MCF 10A (cell line): Measurements from ENCODE around the gene ECE1. TPM values are rescaled to one million over a fixed set of nuclear protein-coding genes. Genes with fewer than 3 reads are reported as not detected.
A peak's percentile ranks its signal among the peaks of the same experiment; 100 is the strongest.

Experiments
- BruUV-seq: library from RNA; stranded (reverse); fragments of 400-500 nt; replicated peaks from 2 replicates; lab custom pipeline; 2021; lab: Mats Ljungman, UMichigan
- CTCF ChIA-PET: fragments of 300-600 bp; sonication (Branson Sonifier 250); formaldehyde crosslinking; extraction: SDS; loops from one replicate; lab custom pipeline; 2021; ENCODE audit warnings: antibody characterized with exemption, inconsistent platforms; lab: Yijun Ruan, JAX
- POLR2A ChIA-PET: fragments of 300-600, 350-650 bp; sonication (Branson Sonifier 250); formaldehyde crosslinking; extraction: SDS; loops from one replicate; lab custom pipeline; 2020; ENCODE audit warnings: antibody characterized with exemption, inconsistent platforms; lab: Yijun Ruan, JAX
- DNase-seq: peaks from one replicate; pipeline ENCODE4 v3.0.0-alpha.2; 2018; ENCODE audit not compliant: unreplicated experiment
- H3K27ac Mint-ChIP-seq: one replicate; pipeline ENCODE4 v1.8.0; 2022; ENCODE audit warnings: mild to moderate bottlenecking, low read depth, mixed read lengths; ENCODE audit not compliant: unreplicated experiment
- H3K27me3 Mint-ChIP-seq: one replicate; pipeline ENCODE4 v1.8.0; 2022; ENCODE audit warnings: mixed read lengths; ENCODE audit not compliant: insufficient read depth, unreplicated experiment
- H3K36me3 Mint-ChIP-seq: one replicate; pipeline ENCODE4 v1.8.0; 2022; ENCODE audit warnings: mild to moderate bottlenecking, moderate library complexity, mixed read lengths; ENCODE audit not compliant: insufficient read depth, unreplicated experiment
- H3K4me1 Mint-ChIP-seq: one replicate; pipeline ENCODE4 v1.8.0; 2022; ENCODE audit warnings: mixed read lengths; ENCODE audit not compliant: insufficient read depth, unreplicated experiment
- H3K4me3 Mint-ChIP-seq: one replicate; pipeline ENCODE4 v1.8.0; 2022; ENCODE audit warnings: mild to moderate bottlenecking, moderate library complexity, mixed read lengths; ENCODE audit not compliant: unreplicated experiment
- H3K9me3 Mint-ChIP-seq: one replicate; pipeline ENCODE4 v1.8.0; 2022; ENCODE audit warnings: mixed read lengths; ENCODE audit not compliant: unreplicated experiment
- intact Hi-C: fragments of 100-400 bp; cut with micrococcal nuclease; formaldehyde crosslinking; loops from 2 replicates; pipeline ENCODE4 v1.14.1; 2022
- total RNA-seq: library from RNA; stranded (reverse); gene quantifications from 2 replicates; pipeline ENCODE4 v1.2.3, GENCODE V29; 2022
- TF ChIP-seq, protein P1 (sequence below): fragments of 200-600 bp; IDR thresholded peaks from one replicate; pipeline ENCODE4 v1.8.0; 2022; ENCODE audit warnings: antibody characterized with exemption, mild to moderate bottlenecking; ENCODE audit not compliant: unreplicated experiment

ECE1 gene
- total RNA-seq, 1 experiment from 2014 or later = 40.0 TPM

DNA sequence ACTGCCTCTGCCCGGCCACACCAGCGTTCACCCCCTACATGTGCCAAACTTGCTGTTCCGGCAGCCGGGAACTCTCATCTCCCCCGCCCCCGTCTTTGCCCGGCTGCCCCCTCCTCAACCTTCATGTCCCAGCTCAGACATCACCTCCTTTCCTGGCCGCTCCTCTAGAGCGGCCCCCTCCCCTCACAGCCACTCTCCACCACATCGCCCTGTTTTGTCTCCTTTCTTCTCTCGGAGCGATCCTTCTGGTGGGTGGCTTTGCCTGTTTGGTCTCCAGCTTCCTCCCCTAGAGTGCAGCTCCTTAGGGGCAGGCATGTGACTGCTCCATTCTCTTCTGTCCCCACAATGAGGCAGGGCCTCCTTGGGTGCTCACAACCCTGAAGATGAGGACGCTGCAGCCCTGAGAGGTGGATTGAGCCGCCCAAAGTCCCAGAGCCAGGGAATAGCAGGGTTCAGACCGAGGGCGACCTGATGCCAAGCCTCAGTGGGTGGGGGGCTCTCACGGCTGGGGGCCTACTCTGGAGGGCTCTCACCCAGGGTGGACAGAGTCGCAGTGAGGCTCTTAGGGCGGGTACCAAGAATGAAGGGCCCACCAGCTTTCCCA is 44.9 kb upstream of the ECE1 start:
- H3K9me3 Mint-ChIP-seq = no peaks in the 10 kb centered on the region
- no peaks in the 10 kb centered on the region for H3K27me3 Mint-ChIP-seq
- peak overlapping the region; percentile 68 for H3K4me3 Mint-ChIP-seq
- TF ChIP-seq, protein P1, sequence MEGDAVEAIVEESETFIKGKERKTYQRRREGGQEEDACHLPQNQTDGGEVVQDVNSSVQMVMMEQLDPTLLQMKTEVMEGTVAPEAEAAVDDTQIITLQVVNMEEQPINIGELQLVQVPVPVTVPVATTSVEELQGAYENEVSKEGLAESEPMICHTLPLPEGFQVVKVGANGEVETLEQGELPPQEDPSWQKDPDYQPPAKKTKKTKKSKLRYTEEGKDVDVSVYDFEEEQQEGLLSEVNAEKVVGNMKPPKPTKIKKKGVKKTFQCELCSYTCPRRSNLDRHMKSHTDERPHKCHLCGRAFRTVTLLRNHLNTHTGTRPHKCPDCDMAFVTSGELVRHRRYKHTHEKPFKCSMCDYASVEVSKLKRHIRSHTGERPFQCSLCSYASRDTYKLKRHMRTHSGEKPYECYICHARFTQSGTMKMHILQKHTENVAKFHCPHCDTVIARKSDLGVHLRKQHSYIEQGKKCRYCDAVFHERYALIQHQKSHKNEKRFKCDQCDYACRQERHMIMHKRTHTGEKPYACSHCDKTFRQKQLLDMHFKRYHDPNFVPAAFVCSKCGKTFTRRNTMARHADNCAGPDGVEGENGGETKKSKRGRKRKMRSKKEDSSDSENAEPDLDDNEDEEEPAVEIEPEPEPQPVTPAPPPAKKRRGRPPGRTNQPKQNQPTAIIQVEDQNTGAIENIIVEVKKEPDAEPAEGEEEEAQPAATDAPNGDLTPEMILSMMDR = no peak
- H3K4me1 Mint-ChIP-seq = peaks cover 40% of the 10 kb centered on the region
- H3K36me3 Mint-ChIP-seq = peaks cover 6% of the 10 kb centered on the region
- peak overlapping the region; percentile 93 for H3K27ac Mint-ChIP-seq
- ChIA-PET CTCF (interaction anchor here (0.5 to 5.6 kb wide), 16 partner anchors 10 to 1528 kb away, joined by 3 to 27 read pairs (median 4); no protein-coding TSS in a partner anchor), POLR2A (interaction anchor here (0.7 to 3.4 kb wide), 5 partner anchors 9 to 549 kb away, joined by 3 to 16 read pairs (median 4); no protein-coding TSS in a partner anchor)
- no peak for DNase-seq
- BruUV-seq = no TSS peak
- intact Hi-C loops = no loop called here

DNA sequence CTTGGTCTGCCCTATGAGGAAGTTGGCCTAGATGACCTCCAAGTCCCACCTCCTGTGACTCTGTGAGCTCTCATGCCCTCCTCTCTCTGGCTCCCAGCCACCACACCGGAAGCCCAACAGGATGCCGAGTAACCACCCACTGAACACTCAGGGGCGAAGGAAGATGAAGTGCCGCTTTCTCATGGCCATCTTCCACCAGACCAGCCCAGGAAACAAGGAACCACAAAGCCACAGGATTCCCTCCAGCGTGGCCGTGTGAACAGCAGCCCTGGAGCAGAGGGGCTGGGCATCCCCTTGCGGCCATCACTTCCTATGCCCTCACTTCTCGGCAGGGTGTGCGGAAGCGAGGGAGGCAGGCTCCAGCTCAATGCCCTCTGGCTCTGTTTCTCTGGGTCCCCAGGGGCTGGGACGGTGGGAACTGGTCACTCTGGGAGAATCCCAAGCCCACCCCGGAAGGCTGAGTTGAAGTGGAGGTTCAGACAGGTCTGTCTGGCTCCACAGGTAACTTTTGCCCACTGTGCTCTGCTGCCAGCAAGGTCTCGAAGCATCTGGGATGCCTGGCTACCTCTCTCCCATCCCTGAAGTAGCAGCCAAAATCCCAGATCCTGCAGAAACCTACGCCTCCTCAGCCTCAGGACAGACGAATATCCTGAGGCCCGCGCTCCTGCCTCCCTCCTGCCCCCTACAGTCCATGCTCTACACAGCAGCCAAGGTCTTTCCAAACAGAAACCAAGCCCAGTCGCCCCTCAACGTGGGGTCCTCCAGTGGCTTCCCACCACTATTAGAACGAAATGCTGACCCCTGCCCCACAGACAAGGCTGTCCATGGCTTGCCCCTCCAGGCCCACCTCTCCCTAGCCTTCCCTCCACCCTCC is 44.2 kb upstream of the ECE1 start:
- peaks cover 6% of the 10 kb centered on the region for H3K36me3 Mint-ChIP-seq
- TF ChIP-seq, protein P1 = peak; percentile 83
- intact Hi-C loops = loop anchor here (1.0 kb wide), 2 partner anchors 32 to 79 kb away; no protein-coding TSS in a partner anchor
- no TSS peak for BruUV-seq
- H3K9me3 Mint-ChIP-seq = no peaks in the 10 kb centered on the region
- ChIA-PET POLR2A (interaction anchor here (0.7 to 3.4 kb wide), 3 partner anchors 10 to 21 kb away, joined by 3 to 16 read pairs (median 5); no protein-coding TSS in a partner anchor), CTCF (interaction anchor here (0.6 to 5.6 kb wide), 20 partner anchors 10 to 1528 kb away, joined by 3 to 27 read pairs (median 4); no protein-coding TSS in a partner anchor)
- peak; percentile 88 for DNase-seq
- H3K4me3 Mint-ChIP-seq = peak overlapping the region; percentile 68
- peaks cover 44% of the 10 kb centered on the region for H3K4me1 Mint-ChIP-seq
- peak overlapping the region; percentile 93 for H3K27ac Mint-ChIP-seq
- H3K27me3 Mint-ChIP-seq = no peaks in the 10 kb centered on the region

DNA sequence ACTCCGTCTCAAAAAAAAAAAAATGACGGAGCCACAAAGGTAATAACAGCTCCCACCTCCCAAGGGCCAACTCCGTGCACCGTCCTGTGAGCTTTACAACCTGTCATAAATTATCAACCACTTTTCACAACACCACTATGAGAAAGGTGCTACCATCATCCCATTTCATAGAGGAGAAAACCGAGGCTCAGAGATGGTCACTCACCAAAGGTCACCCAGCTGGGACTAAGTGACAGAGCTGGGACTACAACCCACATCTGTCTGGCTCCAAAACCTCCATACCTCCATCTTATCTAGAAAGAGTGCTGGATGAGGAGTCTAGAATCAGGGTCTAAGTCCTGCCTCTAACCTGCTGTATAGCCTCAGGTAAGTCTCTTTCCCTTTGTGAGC is 43.6 kb upstream of the ECE1 start:
- no peak for DNase-seq
- intact Hi-C loops = loop anchor here (1.0 kb wide), 2 partner anchors 32 to 79 kb away; no protein-coding TSS in a partner anchor
- TF ChIP-seq, protein P1 = no peak
- CTCF ChIA-PET = interaction anchor here (0.6 to 5.6 kb wide), 13 partner anchors 10 to 699 kb away, joined by 3 to 27 read pairs (median 3); no protein-coding TSS in a partner anchor
- H3K36me3 Mint-ChIP-seq = peaks cover 8% of the 10 kb centered on the region
- POLR2A ChIA-PET = interaction anchor here (0.7 to 3.4 kb wide), 4 partner anchors 9 to 31 kb away, joined by 3 to 16 read pairs (median 4); no protein-coding TSS in a partner anchor
- H3K27ac Mint-ChIP-seq = no peak overlapping the region
- no peaks in the 10 kb centered on the region for H3K9me3 Mint-ChIP-seq
- H3K4me3 Mint-ChIP-seq = peak overlapping the region; percentile 68
- H3K27me3 Mint-ChIP-seq = no peaks in the 10 kb centered on the region
- peaks cover 48% of the 10 kb centered on the region for H3K4me1 Mint-ChIP-seq
- BruUV-seq = no TSS peak
